GM12864 (cell line): ENCODE measurements around the gene ADCK1.
"Not testable (repeated sequence)": the region's sequence is repeated elsewhere in the genome, so short reads cannot be mapped to it uniquely, and the experiment has no call there.

Experiments used
- DNase-seq: peaks from one replicate; pipeline ENCODE4 v3.0.0-alpha.2; 2011; ENCODE audit warnings: low read depth
- H3K4me3 ChIP-seq: 2 replicates; pipeline ENCODE4 v1.5.1; 2011; ENCODE audit warnings: mild to moderate bottlenecking, low read depth, low read length, control low read depth
- CTCF ChIP-seq: IDR thresholded peaks from 2 replicates; pipeline ENCODE4 v1.5.1; 2011; ENCODE audit warnings: low read depth, mild to moderate bottlenecking, moderate library complexity, low read length, control low read depth, inconsistent platforms; ENCODE audit errors: missing control alignments

ADCK1 gene

GRCh38 chr14:77912754-77913556, 113.0 kb downstream of the ADCK1 start:
- no peak for TF ChIP-seq CTCF

GRCh38 chr14:77914073-77914721, 114.3 kb downstream of the ADCK1 start:
- no peak for TF ChIP-seq CTCF
- no peak for DNase-seq
- no peak overlapping the region for H3K4me3 ChIP-seq

More at GRCh38 chr14:77912754-77913556, 113.0 kb downstream of the ADCK1 start:
- DNase-seq, result no peak
- H3K4me3 ChIP-seq, result no peak overlapping the region

GRCh38 chr14:77915390-77915789, 115.5 kb downstream of the ADCK1 start:
- DNase-seq, H3K4me3 ChIP-seq: not testable (repeated sequence)

- DNase-seq, result no peak
- no peak overlapping the region for H3K4me3 ChIP-seq
- TF ChIP-seq CTCF, result no peak
Measured at GRCh38 chr14:77917491-77918201, 117.7 kb downstream of the ADCK1 start.

GRCh38 chr14:77918448-77918847, 118.5 kb downstream of the ADCK1 start:
- no peak overlapping the region for H3K4me3 ChIP-seq
- no peak for DNase-seq

GRCh38 chr14:77920312-77920711, 120.4 kb downstream of the ADCK1 start:
- TF ChIP-seq CTCF, result no peak
- DNase-seq, result no peak
- H3K4me3 ChIP-seq, result no peak overlapping the region

More at GRCh38 chr14:77918448-77918847, 118.5 kb downstream of the ADCK1 start:
- TF ChIP-seq CTCF, result no peak

- no peak for DNase-seq
- no peak overlapping the region for H3K4me3 ChIP-seq
- no peak for TF ChIP-seq CTCF
Measured at GRCh38 chr14:77921818-77922217, 121.9 kb downstream of the ADCK1 start.
